Measurements from ENCODE around the gene MBTD1. TPM values are rescaled to one million over a fixed set of nuclear protein-coding genes. Genes with fewer than 3 reads are reported as not detected.

MBTD1 gene
- total and polyA plus RNA-seq, 10 of the 15 experiments (the other 5 are each of a cell fraction or from before 2014, with no cell fraction given): 1.3 to 16.7 (median 9.5) TPM

GRCh38 chr17:51153210-51154072, 106.4 kb downstream of the MBTD1 start, which contains the start of gene NME1 (continued):
- TF ChIP-seq, protein P1, sequence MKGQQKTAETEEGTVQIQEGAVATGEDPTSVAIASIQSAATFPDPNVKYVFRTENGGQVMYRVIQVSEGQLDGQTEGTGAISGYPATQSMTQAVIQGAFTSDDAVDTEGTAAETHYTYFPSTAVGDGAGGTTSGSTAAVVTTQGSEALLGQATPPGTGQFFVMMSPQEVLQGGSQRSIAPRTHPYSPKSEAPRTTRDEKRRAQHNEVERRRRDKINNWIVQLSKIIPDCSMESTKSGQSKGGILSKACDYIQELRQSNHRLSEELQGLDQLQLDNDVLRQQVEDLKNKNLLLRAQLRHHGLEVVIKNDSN (IDR thresholded peaks at IDR 0.05; ENCODE audit: borderline replicate concordance, extremely low read length, insufficient read depth, low read depth, low read length): peak; percentile 91
- peak; percentile 100; the same call in 1 of the 2 replicates for TF ChIP-seq WRNIP1 (IDR thresholded peaks at IDR 0.05; ENCODE audit: borderline replicate concordance, low read depth, low read length)
- TF ChIP-seq RCOR1 (conservative IDR thresholded peaks at IDR 0.05; ENCODE audit: low read depth, low read length): peak; percentile 84; the same call in 1 of the 2 replicates
- TF ChIP-seq, protein P2, sequence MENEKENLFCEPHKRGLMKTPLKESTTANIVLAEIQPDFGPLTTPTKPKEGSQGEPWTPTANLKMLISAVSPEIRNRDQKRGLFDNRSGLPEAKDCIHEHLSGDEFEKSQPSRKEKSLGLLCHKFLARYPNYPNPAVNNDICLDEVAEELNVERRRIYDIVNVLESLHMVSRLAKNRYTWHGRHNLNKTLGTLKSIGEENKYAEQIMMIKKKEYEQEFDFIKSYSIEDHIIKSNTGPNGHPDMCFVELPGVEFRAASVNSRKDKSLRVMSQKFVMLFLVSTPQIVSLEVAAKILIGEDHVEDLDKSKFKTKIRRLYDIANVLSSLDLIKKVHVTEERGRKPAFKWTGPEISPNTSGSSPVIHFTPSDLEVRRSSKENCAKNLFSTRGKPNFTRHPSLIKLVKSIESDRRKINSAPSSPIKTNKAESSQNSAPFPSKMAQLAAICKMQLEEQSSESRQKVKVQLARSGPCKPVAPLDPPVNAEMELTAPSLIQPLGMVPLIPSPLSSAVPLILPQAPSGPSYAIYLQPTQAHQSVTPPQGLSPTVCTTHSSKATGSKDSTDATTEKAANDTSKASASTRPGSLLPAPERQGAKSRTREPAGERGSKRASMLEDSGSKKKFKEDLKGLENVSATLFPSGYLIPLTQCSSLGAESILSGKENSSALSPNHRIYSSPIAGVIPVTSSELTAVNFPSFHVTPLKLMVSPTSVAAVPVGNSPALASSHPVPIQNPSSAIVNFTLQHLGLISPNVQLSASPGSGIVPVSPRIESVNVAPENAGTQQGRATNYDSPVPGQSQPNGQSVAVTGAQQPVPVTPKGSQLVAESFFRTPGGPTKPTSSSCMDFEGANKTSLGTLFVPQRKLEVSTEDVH (IDR thresholded peaks at IDR 0.05; ENCODE audit: low read depth, partially characterized antibody): peak; percentile 98
- TF ChIP-seq EGR1 (IDR thresholded peaks at IDR 0.05; ENCODE audit: borderline replicate concordance in 1 of 2, low read depth in 2 of 2, low read length in 2 of 2): peak; percentile 100
- peak; percentile 94 for TF ChIP-seq ZNF384 (IDR thresholded peaks at IDR 0.05; ENCODE audit: borderline replicate concordance, low read depth, low read length)
- TF ChIP-seq ESRRA (IDR thresholded peaks at IDR 0.05; ENCODE audit: low read length): peak; percentile 91
- peak; percentile 97 for TF ChIP-seq IRF4 (IDR thresholded peaks at IDR 0.05; ENCODE audit: low read depth, low read length)
- TF ChIP-seq, protein P3, sequence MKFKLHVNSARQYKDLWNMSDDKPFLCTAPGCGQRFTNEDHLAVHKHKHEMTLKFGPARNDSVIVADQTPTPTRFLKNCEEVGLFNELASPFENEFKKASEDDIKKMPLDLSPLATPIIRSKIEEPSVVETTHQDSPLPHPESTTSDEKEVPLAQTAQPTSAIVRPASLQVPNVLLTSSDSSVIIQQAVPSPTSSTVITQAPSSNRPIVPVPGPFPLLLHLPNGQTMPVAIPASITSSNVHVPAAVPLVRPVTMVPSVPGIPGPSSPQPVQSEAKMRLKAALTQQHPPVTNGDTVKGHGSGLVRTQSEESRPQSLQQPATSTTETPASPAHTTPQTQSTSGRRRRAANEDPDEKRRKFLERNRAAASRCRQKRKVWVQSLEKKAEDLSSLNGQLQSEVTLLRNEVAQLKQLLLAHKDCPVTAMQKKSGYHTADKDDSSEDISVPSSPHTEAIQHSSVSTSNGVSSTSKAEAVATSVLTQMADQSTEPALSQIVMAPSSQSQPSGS (IDR thresholded peaks at IDR 0.05; ENCODE audit: low read length): peak; percentile 58
- TF ChIP-seq FOXM1 (IDR thresholded peaks at IDR 0.05; ENCODE audit: low read depth, low read length): peak; percentile 84
- peak in 1 of 2 experiments; percentile 40; a peak in 1 of 4 replicates for TF ChIP-seq EP300 (IDR thresholded peaks at IDR 0.05; ENCODE audit: borderline replicate concordance in 1 of 2, control insufficient read depth in 1 of 2, low read depth in 2 of 2, low read length in 2 of 2)
- peak; percentile 49; the same call in 1 of the 2 replicates for TF ChIP-seq SPI1 (IDR thresholded peaks at IDR 0.05; ENCODE audit: borderline replicate concordance, insufficient read depth, low read depth, low read length)
- TF ChIP-seq E4F1 (IDR thresholded peaks at IDR 0.05; ENCODE audit: borderline replicate concordance, partially characterized antibody): no peak

Data from GM12878 (cell line).